GM19240 (cell line): ENCODE data around the gene EN2.

Source experiments
- DNase-seq: peaks from one replicate; pipeline ENCODE4 v3.0.0; 2011; ENCODE audit warnings: low spot score; ENCODE audit not compliant: insufficient read length

The EN2 gene

DNA sequence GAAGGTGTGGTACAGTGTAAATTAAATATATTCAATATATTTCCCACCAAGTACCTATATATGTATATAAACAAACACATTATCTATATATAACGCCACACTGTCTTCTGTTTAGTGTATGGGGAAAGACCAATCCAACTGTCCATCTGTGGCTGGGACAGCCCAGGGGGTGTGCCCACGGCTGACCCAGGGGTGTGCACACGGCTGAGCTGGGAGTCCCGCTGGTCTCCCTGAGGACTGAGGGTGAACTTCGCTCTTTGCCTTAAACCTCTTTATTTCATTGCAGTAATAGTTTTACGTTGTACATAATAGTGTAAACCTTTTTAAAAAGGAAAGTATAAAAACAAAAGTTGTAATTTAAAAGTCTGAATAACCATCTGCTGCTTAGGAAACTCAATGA is 6.3 kb downstream of the EN2 start:
- no peak for DNase-seq

DNA sequence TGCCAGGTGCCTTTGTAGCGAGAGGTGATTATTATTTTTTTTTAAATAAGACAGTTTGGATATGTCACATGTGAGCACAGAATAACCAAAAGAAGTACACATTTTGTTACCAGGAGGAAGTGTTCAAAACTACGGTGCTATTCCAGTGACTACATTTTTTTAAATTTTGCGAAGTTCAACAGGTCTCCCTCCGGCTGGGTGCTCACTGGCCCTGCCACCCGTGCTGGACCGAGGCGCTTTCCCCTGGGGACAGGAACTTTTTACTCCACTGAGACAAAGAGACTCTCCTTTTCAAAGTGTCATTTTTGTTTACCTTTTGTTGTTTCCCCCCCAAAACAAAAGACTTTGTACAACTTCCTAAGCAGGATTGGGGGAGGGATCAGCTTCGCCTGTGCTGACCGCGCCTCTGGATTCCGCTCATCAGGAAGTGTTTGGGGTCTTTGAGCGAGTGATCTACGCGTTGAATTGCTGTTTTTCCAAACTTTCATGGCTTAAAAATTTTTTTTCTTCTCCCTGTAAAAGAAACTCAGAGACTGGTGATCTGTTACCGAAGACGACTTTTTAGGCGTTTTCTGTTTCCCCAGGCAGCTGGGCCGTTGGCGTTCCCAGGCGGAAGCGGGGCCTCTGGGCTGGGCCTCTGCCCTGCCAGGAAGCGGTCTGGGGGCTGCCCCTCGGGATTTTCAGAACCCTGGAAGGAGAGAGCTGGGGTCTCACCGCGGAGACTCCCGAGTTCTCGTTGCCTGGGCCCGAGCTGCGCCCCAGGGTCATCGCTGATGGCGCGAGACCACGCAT is 7.2 kb downstream of the EN2 start:
- no peak for DNase-seq

DNA sequence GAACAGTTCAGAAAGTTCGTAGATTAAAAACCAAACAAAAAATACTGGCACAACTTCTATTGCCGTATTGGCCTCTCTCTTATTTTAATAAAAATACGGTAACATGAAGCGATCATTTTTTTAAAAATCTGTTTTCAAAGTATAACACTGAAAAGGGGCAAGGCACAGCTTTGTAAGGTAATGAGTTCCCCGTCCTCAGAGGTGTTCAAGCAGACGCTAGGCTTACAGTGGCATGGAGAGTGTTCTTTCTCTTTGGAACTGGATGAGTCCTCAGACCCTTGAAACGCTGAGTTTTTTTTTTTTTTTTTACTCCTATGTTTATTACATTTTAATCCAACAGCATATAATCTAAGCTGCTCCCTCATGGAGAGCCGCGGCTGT is 7.8 kb downstream of the EN2 start:
- DNase-seq, result no peak

DNA sequence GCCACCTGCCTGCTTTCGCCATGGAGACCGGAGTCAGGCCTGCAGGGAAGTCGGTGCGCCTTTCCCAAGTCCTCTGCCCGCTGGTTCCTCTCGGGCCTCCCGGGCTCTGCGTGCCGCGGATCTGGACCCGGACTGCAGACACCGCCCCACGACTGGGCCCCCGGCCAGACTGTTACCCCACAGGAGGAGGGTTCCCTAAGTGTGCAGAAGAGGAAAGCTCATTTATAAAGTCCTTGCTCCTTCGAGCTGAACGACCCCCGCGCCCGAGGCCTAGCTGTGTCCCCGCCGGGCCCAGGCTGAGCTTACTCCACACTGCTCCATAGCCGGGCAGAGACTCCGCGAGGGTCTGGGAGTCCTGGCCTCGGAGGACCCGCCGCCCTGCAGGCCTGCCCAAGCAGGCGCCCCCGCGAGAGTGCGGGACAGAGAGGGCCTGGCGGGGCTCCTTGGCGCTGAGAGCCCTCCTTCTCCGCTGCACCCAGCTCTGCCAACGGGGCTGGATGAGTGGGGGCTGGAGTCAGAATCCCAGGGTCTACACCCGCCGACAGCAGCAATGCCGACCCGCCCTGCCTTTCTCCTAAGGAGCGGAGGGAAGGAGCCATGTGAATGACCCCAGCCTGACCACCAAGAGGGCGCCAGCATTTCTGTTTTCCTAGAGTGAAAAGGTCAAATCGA is 8.3 kb downstream of the EN2 start:
- no peak for DNase-seq

DNA sequence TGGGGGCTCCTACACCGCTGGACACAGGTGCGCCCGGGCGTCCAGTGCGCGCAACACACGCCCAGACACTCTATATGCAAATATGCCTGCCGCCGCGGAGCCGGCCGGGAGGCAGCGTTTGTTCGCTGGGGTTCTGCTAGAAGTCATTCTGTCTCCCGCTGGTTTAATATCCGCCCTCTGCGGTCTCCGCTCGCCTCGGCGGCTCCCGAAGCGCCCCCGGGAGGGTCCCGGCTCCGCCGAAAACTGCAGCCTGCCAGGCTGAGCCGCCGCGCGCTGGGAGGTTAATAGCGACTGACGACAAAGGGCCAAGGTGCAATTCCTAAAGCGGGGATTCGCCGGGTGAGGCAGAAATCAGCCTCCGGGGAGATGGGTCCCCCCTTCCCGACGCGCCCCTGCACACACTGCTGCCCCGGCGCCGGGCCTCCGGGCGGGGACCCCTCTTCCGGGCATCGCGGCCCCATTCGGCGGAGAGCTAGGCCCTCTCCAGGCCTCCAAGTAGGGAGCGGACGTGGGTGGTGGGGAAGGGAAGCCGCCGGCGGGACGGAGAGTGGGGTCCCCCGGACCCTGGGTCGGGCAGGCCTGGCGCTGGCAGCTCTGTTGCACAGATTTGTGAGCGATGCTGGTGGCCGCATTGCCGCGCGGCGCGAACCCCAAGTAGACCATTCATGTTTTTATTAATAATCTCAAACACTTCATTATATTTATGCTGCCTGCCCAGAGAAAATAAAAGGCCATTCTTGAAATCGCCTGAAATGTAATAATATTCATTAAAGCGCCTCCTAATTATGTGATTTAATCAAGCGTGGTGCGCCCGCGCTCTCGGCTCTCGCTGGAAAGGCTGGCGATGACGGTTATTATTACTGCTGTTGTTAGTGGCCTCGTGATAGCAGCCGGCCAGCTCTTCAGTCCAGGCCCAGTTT is 9.1 kb downstream of the EN2 start:
- DNase-seq, result no peak

DNA sequence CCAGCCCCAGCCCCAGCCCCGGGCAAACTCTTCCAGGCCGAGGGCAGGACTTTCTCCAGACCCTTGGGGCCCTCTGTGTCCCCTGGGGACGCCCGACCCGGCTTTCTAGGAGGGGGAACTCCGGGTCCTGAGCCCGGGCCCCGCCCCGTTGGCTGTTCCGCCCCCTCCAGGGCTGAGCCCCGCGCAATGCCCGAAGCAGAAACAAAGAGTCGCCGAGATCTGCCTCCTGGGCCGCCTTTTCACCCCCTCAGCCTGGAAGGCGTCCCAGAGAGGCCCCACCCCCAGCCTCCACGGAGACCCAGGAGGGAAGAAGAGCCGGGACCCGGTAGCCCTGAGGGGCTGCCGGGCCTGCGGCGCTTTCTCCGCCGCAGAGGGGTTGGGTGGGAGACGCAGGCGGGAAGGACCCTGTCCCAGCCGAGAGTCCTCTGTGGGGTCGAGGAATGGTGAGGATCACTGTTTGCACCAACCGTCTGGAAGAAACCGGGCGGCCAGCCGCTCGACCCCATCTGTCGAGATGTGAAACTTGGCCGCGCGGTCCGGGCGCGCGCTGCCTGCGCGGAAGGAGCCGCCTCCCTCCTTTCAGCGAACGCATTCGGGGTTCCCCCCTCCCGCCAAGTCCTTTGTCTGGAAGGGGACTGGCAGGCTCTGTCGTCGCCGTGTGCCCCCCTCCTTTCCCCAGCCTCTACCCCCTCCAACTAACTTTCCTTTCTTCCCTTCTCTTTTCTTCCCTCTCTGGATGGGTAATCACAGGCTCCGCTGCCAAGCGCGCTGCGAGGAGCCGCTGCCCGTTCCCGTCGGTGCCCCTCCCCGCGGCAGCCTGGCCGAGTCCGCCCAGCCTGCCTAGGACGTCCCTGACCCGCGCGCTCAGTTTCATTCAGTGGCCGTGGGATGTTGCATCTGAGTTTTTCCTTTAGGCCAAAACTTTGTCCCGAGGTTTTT is 10.2 kb downstream of the EN2 start:
- DNase-seq, result no peak

DNA sequence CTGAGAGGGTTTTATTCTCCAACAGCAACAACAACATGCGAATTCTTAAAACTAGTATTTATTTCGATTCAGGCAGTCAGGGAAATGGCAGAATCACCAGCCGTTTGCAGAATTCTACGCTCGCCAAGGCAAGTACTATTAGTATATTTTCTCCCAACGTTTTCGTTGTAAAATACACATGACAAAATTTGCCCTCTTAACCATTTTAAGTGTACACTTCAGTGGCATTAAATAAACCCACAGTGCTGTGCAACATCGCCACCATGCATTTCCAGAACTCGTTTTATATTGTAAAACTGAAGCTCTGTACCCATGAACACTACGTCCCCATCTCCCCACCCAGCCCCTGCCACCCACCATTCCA is 10.8 kb downstream of the EN2 start:
- no peak for DNase-seq

DNA sequence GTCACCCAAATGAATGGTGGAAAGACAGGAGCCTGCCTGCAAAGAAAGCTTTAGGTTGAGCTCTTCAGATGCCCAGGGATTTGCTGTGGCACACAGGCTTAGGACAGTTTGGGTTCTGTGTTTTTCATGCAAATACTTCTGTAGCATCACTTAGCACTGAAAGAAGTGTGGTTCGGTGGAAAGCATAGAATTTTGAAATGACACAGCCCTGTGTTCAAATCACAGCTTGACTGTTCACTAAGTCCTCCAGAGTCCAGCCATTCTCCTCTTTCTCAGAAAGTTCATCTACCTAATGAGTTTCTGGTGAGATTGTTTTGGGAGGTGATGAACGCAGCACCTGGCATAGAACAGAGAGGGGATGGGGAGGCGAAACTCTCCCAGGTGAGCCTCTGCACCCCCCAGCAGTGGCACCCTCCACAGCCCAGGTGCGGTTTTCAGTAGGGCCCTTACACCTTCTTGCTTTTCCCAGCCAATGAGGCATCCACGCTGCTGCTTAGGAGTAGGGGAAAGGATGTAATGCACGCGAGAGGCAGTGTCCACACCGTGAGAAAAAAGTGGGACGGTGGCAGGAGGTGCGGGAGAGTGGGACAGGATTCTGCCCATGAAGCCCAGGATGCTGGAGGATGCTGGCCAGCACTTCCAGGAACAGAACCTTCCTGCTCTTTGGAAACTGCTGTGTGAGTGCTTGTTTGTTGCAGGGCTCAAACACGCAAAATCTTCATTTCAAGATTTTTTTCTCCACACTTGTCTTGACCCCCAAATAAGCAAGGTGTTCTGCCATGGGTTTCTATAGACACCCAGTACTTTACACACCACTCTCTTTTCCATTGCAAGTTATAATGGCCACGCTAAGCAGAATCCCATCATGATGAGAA is 11.6 kb downstream of the EN2 start:
- no peak for DNase-seq

DNA sequence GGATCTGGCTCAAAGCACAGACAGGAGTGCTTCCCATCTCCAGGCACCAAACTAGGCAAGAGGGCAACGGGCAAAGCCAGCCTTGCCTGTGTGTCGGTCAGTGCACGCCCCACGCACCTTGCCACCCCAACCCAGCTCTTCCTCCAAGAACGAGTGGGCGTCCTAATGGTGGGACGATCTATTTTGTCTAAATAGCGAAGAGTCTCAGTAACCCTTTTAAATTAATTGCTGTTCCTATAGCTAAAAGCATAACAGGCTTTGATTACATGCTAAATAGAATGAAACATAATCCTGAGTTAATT is 12.2 kb downstream of the EN2 start:
- DNase-seq, result no peak

DNA sequence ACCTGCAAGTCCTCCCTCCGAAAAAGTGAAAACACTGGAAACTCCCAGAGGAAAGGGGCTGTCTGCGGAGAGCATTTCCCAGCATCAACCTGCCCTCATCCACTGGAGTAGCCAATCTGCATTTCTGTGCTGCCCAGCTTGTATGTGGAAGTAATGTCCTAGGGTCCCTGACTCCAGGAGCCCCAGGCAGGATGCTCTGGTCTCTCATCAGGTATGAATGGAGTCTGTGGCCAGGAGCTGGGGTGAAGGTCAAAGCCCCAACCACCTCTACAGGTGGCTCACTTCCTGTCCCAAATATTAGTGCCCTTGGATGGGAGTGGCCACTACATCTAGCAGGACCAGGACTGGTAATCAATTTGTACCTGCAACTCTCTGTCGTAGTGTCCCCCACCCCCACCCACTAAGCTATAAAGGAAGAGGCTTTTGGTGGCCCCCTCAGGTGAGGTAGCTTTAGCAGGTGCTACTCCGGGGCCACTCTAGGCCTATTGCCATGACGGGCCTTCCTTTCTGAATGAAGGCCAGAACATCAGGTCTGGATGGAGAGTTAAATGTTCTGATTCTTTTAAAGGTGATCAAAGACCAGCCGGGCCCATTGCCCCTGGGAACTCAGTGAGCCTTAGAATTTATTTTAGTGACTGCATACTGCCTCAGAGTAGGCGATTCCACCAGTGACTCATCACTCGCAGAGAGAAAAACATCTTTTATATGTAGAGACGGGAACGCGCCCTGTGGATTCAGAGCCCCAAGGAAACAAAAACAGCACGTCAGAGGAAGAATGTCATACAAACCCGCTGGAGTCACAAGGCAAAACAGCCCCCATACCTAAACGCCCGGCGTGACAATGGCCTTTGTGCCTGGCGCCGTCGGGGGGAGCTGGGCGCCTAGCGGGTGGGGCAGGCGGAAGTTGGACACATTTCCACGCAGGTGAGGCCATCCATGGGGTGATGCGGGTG is 13.0 kb downstream of the EN2 start:
- no peak for DNase-seq

DNA sequence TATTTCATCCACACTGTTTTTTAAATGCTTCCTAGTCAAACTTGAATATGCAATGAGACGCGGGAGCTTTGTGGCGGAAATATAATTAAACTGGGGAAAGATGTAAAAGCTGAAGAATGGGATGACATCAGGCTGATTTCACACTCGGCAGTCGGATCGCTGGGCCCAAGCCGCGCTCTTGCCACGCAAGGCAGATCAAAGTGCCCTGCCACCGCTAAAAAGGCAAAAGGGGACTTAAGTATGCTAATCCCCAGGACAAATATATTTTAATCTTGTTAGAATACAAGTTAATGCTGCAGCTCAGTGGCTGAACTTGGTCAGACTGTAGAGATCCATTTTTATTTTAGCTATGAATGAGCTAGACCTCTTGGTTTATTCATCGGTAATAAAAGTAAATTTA is 13.8 kb downstream of the EN2 start:
- DNase-seq, result no peak

DNA sequence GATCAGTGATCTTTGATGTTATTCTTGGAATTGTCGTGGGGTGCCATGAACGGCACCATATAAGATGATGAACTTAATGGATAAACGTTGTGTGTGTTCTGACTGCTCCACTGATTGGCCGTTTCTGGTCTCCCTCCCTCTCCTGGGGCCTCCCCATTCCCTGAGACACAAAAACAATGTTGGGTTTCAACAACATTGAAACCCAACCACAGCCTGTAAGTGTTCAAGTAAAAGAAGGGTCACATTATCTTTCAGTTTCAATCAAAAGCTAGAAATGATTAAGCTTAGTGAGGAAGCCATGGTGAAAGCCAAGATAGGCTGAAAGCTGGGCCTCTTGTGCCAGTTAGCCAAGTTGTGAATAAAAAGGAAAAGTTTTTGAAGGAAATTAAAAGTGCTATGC is 19.5 kb downstream of the EN2 start:
- DNase-seq, result no peak

DNA sequence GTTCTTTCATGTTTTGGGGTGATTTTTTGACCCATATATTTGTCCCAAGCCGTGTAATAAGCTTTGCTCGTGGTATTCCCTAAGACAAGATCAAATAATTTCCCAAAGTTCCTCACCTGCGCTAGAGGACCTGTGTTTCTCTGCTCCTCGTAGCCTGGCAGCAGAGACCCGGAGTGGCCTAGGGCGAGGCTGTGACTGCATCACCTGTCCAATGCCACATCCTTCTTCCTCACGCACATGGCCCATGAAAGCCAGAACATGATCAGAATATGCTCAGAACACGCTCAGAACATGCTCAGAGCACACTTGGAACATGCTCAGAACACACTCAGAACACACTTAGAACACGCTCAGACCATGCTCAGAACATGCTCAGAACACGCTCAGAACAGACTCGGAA is 23.8 kb downstream of the EN2 start:
- no peak for DNase-seq

DNA sequence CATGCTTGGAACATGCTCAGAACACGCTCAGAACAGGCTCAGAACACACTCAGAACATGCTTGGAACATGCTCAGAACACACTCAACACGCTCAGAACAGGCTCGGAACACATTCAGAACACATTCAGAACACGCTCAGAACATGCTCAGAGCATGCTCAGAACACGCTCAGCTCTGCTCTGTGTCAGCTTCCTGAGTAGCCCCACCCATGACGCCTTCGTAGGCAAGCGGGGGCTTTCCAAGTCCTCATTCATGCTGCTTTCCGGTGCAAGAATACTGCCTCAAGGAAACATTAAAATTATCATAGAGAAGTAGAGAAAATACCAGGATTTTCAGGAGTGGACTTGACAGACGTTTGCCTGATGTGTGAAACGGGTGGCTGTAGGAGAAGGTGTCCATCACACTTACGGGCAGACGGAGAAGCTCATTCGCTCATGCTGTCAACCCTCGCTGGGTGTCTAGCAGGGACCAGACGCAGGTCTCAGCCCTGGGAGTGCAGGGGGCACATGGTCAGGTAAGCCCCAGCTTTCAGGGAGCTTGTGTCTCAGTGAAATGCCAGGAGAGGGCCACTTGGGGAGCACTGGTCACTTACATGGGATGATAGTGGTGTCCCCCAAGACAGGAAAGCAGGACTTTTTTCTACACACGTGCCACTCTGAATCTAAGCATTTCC is 24.7 kb downstream of the EN2 start:
- DNase-seq, result no peak

DNA sequence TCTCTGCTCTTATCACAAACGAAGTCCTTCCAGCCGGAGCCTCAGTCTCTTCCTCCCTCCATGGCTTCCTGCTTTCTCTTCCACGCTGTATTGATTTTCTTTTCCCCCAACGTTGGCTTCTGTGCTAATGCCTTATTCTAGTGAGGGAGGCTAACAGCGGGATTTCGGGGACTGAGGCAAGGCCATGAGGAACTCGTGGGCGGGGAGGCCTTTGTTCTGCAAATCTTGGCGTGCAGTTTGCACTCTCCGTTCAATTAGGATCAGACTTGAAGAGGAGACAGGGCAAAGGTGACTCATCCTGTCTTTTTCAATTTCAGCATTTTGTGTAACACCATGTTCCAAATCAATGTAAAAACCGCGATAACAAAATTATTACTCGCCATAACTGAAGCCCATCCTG is 25.3 kb downstream of the EN2 start:
- no peak for DNase-seq

DNA sequence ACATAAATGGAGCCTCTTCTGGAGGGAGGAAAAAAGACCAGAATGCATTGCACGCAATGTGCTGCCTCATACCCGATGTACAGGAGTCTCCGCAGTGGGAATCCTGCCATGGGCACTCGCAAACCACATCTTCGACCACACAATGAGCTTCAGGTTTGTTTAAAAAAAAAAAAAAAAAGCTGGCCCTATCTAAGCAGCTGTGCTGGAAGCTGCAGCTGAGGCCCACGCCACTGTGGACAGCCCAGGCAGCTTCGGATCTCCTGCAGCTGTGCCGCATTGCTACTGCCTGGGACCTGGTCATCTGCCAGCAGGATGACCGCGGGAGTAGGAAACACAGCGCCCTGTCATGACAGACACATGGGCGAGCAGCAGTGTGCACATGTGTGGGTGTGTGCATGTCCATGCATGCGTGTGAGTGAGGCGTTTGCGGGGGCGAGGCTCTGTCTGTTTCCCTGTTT is 26.0 kb downstream of the EN2 start:
- no peak for DNase-seq

DNA sequence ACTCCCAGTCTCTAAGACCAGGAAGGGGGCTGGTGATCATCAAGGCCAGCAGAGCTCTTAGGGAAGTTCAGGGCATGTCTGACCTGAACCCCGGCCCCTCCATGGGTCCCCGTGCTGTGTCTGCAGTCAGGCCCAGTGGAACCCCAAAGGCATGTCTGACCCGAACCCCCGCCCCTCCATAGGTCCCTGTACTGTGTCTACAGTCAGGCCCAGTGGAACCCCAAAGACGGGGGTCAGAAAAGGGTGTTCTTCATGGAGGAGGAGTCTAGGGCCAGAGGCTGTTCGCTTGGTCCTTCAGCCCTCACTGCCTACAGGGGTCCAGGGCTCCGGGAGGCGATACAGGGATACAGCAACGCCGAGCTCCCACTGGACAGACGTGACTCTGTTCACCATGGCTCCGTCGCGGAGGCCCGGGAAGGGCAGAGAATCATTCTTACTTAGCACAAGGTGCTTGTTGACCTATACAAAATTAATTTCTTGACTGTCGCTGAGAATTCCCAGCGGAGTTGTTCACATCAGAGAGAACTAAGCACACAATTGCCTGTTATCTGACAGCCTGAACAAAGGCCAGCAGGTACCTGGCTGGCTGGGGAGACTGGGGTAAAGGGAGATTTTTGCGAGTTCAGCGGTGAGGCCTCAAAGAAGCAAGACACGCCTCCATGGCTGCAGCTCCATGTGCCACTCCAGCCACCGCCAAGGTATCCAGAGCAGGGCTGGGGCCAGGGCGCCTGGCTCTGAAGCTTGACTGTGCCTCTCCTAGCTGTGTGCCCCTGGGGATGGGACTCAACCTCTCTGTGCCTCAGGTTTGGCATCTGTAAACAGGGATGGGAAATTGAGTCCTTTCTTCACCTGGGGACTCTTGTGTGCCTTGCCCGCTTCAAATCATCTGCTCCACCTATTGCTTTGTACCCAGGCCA is 26.8 kb downstream of the EN2 start:
- no peak for DNase-seq
